HCT116 (cell line): ENCODE measurements around the gene GCDH. TPM values are rescaled to one million over a fixed set of nuclear protein-coding genes. Genes with fewer than 3 reads are reported as not detected.

Experiments used
- ATAC-seq: fragments of 200-7000 bp; cut with Tn5 transposase; 2 replicates; pipeline ENCODE4 v1.9.1; 2020; ENCODE audit warnings: mild to moderate bottlenecking, moderate library complexity
- BruUV-seq: library from RNA; stranded (reverse); fragments of 400-500 nt; replicated peaks from 2 replicates; lab custom pipeline; 2021; lab: Mats Ljungman, UMichigan
- CTCF ChIA-PET: fragments of 300-600 bp; sonication (Branson Sonifier 250); formaldehyde crosslinking; loops from one replicate; lab custom pipeline; 2021; ENCODE audit warnings: antibody characterized with exemption; lab: Charles Lee
- POLR2A ChIA-PET: fragments of 300-600, 350-600 bp; sonication (Branson Sonifier 250); formaldehyde crosslinking; loops from one replicate; lab custom pipeline; 2021; ENCODE audit warnings: antibody characterized with exemption; lab: Charles Lee
- RAD21 ChIA-PET, 2 experiments: fragments of 300-600 bp; sonication (Branson Sonifier 250); formaldehyde crosslinking; loops; one replicate each; lab custom pipeline; 2023; ENCODE audit warnings: low total read pairs in 2 of 2; ENCODE audit not compliant: uncharacterized antibody in 2 of 2, unreplicated experiment in 2 of 2, low non-redundant PET in 1 of 2; lab: Charles Lee
- DNase-seq: peaks from one replicate; pipeline ENCODE4 v3.0.0-alpha.2; 2010; ENCODE audit warnings: low read depth, low spot score
- H2AFZ ChIP-seq: fragments of 200-600 bp; shearing (Covaris generic), sonication (generic); 2 replicates; pipeline ENCODE4 v1.6.1; 2017; ENCODE audit warnings: low read depth, mixed run types, mixed read lengths, antibody characterized with exemption, low read length; ENCODE audit not compliant: poor library complexity, severe bottlenecking
- H3K27ac ChIP-seq: 2 replicates; pipeline ENCODE4 v1.5.1; 2012; ENCODE audit warnings: low read depth, low read length
- H3K27me3 ChIP-seq: fragments of 200-600 bp; sonication (generic); 2 replicates; pipeline ENCODE4 v1.6.1; 2016; ENCODE audit warnings: mixed run types, low read length, mixed read lengths; ENCODE audit not compliant: insufficient read depth
- H3K36me3 ChIP-seq, 2 experiments: fragments of 200-500 bp in 1 of 2; fragments of 200-600 bp in 1 of 2; sonication (Bioruptor generic) in 1 of 2; sonication (generic) in 1 of 2; 2 replicates each; pipeline versions ENCODE4 v1.5.1 to v1.6.1; 2014 to 2016; ENCODE audit warnings: low read length in 2 of 2, inconsistent platforms in 1 of 2, mixed read lengths in 1 of 2, mixed run types in 1 of 2; ENCODE audit not compliant: insufficient read depth in 2 of 2, control insufficient read depth in 1 of 2
- H3K4me1 ChIP-seq, 2 experiments: fragments of 200-600 bp in 1 of 2; sonication (generic) in 1 of 2; 2 replicates each; pipeline versions ENCODE4 v1.5.1 to v1.6.1; 2012 to 2017; ENCODE audit warnings: low read length in 2 of 2, inconsistent platforms in 1 of 2, mild to moderate bottlenecking in 1 of 2, mixed read lengths in 1 of 2, mixed run types in 1 of 2, moderate library complexity in 1 of 2; ENCODE audit not compliant: insufficient read depth in 2 of 2, control insufficient read depth in 1 of 2
- H3K4me2 ChIP-seq: fragments of 200-600 bp; sonication (generic); 2 replicates; pipeline ENCODE4 v1.6.1; 2017; ENCODE audit warnings: mixed run types, low read length, mixed read lengths
- H3K4me3 ChIP-seq, 2 experiments: fragments of 200-600 bp in 1 of 2; sonication (generic) in 1 of 2; replicated peaks in 1 of 2; 2 replicates each; pipeline ENCODE4 v1.5.1; 2011 to 2016; ENCODE audit warnings: low read length in 2 of 2, control low read depth in 1 of 2, low read depth in 1 of 2, mild to moderate bottlenecking in 1 of 2, mixed read lengths in 1 of 2, mixed run types in 1 of 2
- H3K79me2 ChIP-seq: fragments of 200-600 bp; sonication (generic); 2 replicates; pipeline ENCODE4 v1.6.1; 2017; ENCODE audit warnings: mild to moderate bottlenecking, mixed run types, low read length, moderate library complexity, mixed read lengths; ENCODE audit not compliant: insufficient read depth
- H3K9ac ChIP-seq: fragments of 200-600 bp; sonication (generic); 2 replicates; pipeline ENCODE4 v1.6.1; 2016; ENCODE audit warnings: low read length, mixed read lengths
- H3K9me2 ChIP-seq: fragments of 200-600 bp; sonication (generic), shearing (Covaris generic); 2 replicates; pipeline ENCODE4 v1.6.1; 2017; ENCODE audit warnings: mixed run types, mild to moderate bottlenecking, moderate library complexity; ENCODE audit not compliant: insufficient read depth
- H3K9me3 ChIP-seq, 2 experiments: fragments of 200-500 bp in 1 of 2; fragments of 200-600 bp in 1 of 2; sonication (Bioruptor generic) in 1 of 2; sonication (generic) in 1 of 2; 2 replicates each; pipeline ENCODE4 v1.6.1; 2014 to 2017; ENCODE audit warnings: low read length in 2 of 2, mixed read lengths in 2 of 2, inconsistent platforms in 1 of 2, low read depth in 1 of 2, mild to moderate bottlenecking in 1 of 2, mixed run types in 1 of 2, moderate library complexity in 1 of 2; ENCODE audit not compliant: control insufficient read depth in 1 of 2, insufficient read depth in 1 of 2
- H4K20me1 ChIP-seq: fragments of 200-600 bp; sonication (generic), shearing (Covaris generic); 2 replicates; pipeline ENCODE4 v1.6.1; 2017; ENCODE audit warnings: mixed run types, mild to moderate bottlenecking, moderate library complexity; ENCODE audit not compliant: insufficient read depth
- ATF3 ChIP-seq: IDR thresholded peaks from 2 replicates; pipeline ENCODE4 v1.6.1; 2012
- CBX3 ChIP-seq: IDR thresholded peaks from 2 replicates; pipeline ENCODE4 v1.6.1; 2012; ENCODE audit warnings: low read depth
- CEBPB ChIP-seq: IDR thresholded peaks from 2 replicates; pipeline ENCODE4 v1.6.1; 2012; ENCODE audit warnings: low read depth
- EGR1 ChIP-seq: IDR thresholded peaks from 2 replicates; pipeline ENCODE4 v1.6.1; 2012; ENCODE audit warnings: low read depth
- ELF1 ChIP-seq: IDR thresholded peaks from 2 replicates; pipeline ENCODE4 v1.6.1; 2012; ENCODE audit warnings: low read depth, borderline replicate concordance
- EZH2 ChIP-seq: fragments of 200-600 bp; sonication (generic); IDR thresholded peaks from 2 replicates; pipeline ENCODE4 v1.6.1; 2017; ENCODE audit warnings: antibody characterized with exemption, mixed run types
- EZH2phosphoT487 ChIP-seq: fragments of 200-600 bp; IDR thresholded peaks from 2 replicates; pipeline ENCODE4 v1.6.1; 2018; ENCODE audit warnings: antibody characterized with exemption, borderline replicate concordance
- FOSL1 ChIP-seq: IDR thresholded peaks from 2 replicates; pipeline ENCODE4 v1.6.1; 2012; ENCODE audit warnings: low read depth
- JUND ChIP-seq: IDR thresholded peaks from 2 replicates; pipeline ENCODE4 v1.6.1; 2012
- POLR2AphosphoS5 ChIP-seq: IDR thresholded peaks from 2 replicates; pipeline ENCODE4 v1.6.1; 2011; ENCODE audit warnings: mild to moderate bottlenecking, low read depth, low read length, moderate library complexity
- REST ChIP-seq: IDR thresholded peaks from 2 replicates; pipeline ENCODE4 v1.6.1; 2012; ENCODE audit warnings: low read depth
- TCF7L2 ChIP-seq: IDR thresholded peaks from 2 replicates; pipeline ENCODE4 v1.7.0; 2011; ENCODE audit warnings: borderline replicate concordance, inconsistent platforms; ENCODE audit not compliant: insufficient read depth, insufficient read length; ENCODE audit errors: extremely low read depth
- YY1 ChIP-seq: IDR thresholded peaks from 2 replicates; pipeline ENCODE4 v1.6.1; 2011; ENCODE audit warnings: low read length, low read depth, moderate library complexity, mild to moderate bottlenecking; ENCODE audit not compliant: insufficient replicate concordance; ENCODE audit errors: extremely low read depth
- ZFX ChIP-seq: fragments of 450-650 bp; IDR thresholded peaks from 2 replicates; pipeline ENCODE4 v1.6.1; 2017
- ZNF274 ChIP-seq: fragments of 200-500 bp; sonication (Bioruptor generic); IDR thresholded peaks from 2 replicates; pipeline ENCODE4 v1.6.1; 2014; ENCODE audit warnings: mild to moderate bottlenecking, low read depth, low read length, inconsistent platforms
- intact Hi-C: fragments of 100-400 bp; cut with micrococcal nuclease; formaldehyde crosslinking; loops from 2 replicates; pipeline ENCODE4 v1.10.0; 2022
- total RNA-seq: library from RNA; stranded (reverse); gene quantifications from one replicate; pipeline ENCODE4 v1.2.1, GENCODE V29; 2021; ENCODE audit not compliant: unreplicated experiment
- TF ChIP-seq, protein P1 (sequence below), 3 experiments: fragments of 200-600 bp in 1 of 3; sonication (generic) in 1 of 3; IDR thresholded peaks in 2 of 3; conservative IDR thresholded peaks in 1 of 3; 2 replicates each; pipeline ENCODE4 v1.5.1; 2012 to 2017; ENCODE audit warnings: low read depth in 2 of 3, low read length in 2 of 3, antibody characterized with exemption in 1 of 3, borderline replicate concordance in 1 of 3, control low read depth in 1 of 3, mild to moderate bottlenecking in 1 of 3, mixed read lengths in 1 of 3, mixed run types in 1 of 3, moderate library complexity in 1 of 3; ENCODE audit not compliant: insufficient read depth in 1 of 3
- TF ChIP-seq, protein P2 (sequence below): IDR thresholded peaks from 2 replicates; pipeline ENCODE4 v1.6.1; 2012
- TF ChIP-seq, protein P3 (sequence below): IDR thresholded peaks from 2 replicates; pipeline ENCODE4 v1.6.1; 2011; ENCODE audit warnings: mild to moderate bottlenecking, low read length, moderate library complexity; ENCODE audit not compliant: insufficient replicate concordance; ENCODE audit errors: extremely low read depth

The GCDH gene
- total RNA-seq, 1 experiment from 2014 or later: 23.2 TPM

DNA sequence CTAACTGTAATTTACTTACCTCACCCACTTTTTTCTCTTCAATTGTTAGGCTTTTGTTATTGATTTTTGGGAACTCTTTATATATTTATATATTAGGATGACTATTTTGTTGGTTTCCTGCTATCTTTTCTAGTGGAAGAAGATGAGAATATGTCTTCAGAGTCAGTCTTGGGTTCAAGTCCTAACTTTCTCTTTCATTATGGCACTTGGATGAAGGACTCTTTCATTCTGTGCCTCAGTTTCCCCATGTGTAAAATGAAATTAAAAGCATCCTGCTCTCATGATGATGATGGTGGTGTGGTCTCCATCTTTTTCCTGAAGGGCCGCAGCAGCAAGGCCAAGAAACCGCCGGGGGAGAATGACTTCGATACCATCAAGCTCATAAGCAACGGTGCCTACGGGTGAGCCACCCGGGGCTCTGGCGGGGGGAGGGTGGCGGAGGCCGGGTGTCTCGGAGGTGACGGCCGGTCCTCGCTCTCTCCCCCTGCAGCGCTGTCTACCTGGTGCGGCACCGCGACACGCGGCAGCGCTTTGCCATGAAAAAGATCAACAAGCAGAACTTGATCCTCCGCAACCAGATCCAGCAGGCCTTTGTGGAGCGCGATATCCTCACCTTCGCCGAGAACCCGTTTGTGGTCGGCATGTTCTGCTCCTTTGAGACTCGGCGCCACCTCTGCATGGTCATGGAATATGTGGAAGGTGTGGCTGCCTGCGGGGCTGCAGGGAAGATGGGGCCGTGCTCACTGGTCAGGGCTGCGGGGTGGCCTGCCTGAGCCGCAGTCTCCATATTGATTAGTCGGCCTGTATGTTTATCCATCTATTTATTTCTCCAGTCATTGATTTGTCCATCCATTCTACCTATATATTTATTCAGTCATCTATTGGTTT lies 32.7 kb upstream of the GCDH start:
- Histone ChIP-seq H3K9me2 (no peaks in the 10 kb centered on the region), H3K9ac (no peak overlapping the region), H3K9me3 (no peaks in the 10 kb centered on the region), H4K20me1 (no peaks in the 10 kb centered on the region), H3K27me3 (no peaks in the 10 kb centered on the region), H3K36me3 (peaks cover 12 to 13% of the 10 kb centered on the region in 2 experiments; a peak in 3 of 4 replicates), H3K79me2 (no peaks in the 10 kb centered on the region), H3K27ac (no peak overlapping the region), H3K4me2 (no peak overlapping the region), H2AFZ (no peak overlapping the region), H3K4me3 (no peak overlapping the region), H3K4me1 (no peaks in the 10 kb centered on the region)
- no TSS peak for BruUV-seq
- RAD21 ChIA-PET: no interaction called here
- CTCF ChIA-PET: no interaction called here
- intact Hi-C loops: no loop called here
- DNase-seq (no peak), ATAC-seq (no peak)
- POLR2A ChIA-PET: interaction anchor here (0.6 kb wide), 1 partner anchor 307 kb away, joined by 3 read pairs; no protein-coding TSS in a partner anchor
- TF ChIP-seq ZNF274 (no peak), JUND (no peak), ELF1 (no peak), FOSL1 (no peak), YY1 (no peak), EZH2 (no peak), ATF3 (no peak), POLR2AphosphoS5 (no peak), CBX3 (no peak), EZH2phosphoT487 (no peak), ZFX (no peak), TCF7L2 (no peak), REST (no peak), EGR1 (no peak), CEBPB (no peak)
- TF ChIP-seq, protein P1, sequence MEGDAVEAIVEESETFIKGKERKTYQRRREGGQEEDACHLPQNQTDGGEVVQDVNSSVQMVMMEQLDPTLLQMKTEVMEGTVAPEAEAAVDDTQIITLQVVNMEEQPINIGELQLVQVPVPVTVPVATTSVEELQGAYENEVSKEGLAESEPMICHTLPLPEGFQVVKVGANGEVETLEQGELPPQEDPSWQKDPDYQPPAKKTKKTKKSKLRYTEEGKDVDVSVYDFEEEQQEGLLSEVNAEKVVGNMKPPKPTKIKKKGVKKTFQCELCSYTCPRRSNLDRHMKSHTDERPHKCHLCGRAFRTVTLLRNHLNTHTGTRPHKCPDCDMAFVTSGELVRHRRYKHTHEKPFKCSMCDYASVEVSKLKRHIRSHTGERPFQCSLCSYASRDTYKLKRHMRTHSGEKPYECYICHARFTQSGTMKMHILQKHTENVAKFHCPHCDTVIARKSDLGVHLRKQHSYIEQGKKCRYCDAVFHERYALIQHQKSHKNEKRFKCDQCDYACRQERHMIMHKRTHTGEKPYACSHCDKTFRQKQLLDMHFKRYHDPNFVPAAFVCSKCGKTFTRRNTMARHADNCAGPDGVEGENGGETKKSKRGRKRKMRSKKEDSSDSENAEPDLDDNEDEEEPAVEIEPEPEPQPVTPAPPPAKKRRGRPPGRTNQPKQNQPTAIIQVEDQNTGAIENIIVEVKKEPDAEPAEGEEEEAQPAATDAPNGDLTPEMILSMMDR (IDR thresholded peaks at IDR 0.05 in 2 of 3, conservative IDR thresholded peaks at IDR 0.05 in 1 of 3; ENCODE audit: borderline replicate concordance in 1 of 3, insufficient read depth in 1 of 3, low read depth in 2 of 3, low read length in 2 of 3): no peak
- TF ChIP-seq, protein P2, sequence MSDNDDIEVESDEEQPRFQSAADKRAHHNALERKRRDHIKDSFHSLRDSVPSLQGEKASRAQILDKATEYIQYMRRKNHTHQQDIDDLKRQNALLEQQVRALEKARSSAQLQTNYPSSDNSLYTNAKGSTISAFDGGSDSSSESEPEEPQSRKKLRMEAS: no peak
- TF ChIP-seq, protein P3, sequence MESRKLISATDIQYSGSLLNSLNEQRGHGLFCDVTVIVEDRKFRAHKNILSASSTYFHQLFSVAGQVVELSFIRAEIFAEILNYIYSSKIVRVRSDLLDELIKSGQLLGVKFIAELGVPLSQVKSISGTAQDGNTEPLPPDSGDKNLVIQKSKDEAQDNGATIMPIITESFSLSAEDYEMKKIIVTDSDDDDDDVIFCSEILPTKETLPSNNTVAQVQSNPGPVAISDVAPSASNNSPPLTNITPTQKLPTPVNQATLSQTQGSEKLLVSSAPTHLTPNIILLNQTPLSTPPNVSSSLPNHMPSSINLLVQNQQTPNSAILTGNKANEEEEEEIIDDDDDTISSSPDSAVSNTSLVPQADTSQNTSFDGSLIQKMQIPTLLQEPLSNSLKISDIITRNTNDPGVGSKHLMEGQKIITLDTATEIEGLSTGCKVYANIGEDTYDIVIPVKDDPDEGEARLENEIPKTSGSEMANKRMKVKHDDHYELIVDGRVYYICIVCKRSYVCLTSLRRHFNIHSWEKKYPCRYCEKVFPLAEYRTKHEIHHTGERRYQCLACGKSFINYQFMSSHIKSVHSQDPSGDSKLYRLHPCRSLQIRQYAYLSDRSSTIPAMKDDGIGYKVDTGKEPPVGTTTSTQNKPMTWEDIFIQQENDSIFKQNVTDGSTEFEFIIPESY: no peak
